ENCODE results near the gene CLDN4.
A peak's percentile ranks its signal among the peaks of the same experiment; 100 is the strongest.

Gene CLDN4

DNA sequence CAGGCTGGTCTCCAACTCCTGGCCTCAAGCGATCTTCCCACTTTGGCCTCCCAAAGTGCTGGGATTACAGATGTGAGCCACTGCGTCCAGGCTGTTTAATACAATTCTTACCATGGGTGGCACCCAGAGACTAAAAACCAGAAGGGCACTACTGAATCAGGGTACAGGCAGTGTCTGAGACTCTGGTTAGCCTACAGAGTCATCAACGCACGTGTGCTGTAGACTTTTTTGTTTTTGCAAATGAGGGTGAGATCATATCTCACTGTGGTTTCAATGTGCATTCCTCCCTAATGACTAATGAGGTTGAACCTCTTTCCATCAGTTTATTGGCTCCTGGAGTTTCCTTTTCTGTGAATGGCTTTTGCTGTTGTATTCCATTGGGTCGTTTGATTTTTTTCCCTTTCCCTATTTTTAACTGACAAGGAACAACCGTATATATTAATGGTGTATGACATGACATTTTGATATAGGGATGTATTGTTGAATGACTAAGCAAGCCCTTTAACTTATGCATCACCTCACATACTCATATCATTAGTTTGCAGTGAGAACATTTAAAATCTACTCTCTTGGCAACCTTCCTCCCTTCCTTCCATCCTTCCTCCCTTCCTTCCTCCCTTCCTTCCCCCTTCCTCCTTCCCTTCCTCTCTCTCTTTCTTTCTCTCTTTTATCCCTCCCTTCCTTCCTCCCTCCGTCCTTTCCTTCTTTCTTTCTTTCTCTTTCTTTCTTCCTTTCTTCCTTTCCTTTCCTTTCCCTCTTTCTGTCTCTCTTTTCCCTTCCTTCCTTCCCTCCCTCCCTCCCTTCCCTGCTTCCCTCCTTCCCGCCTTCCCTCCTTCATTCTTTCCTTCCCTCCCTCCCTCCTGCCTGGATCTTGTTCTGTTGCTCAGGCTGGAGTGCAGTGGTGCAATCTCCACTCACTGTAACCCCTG is 20.9 kb downstream of the CLDN4 start (continued):
- TF ChIP-seq ZNF398 (tag by site-specific recombination; IDR thresholded peaks at IDR 0.05), result 0 out of 2 replicates have a peak, but pooled peaks have one; percentile 18
- no peak for TF ChIP-seq SCRT1 (tag by site-specific recombination; IDR thresholded peaks at IDR 0.05; ENCODE audit: borderline replicate concordance)
- no peak for TF ChIP-seq ZNF555 (tag by site-specific recombination; conservative IDR thresholded peaks at IDR 0.05)
- TF ChIP-seq, protein P1, sequence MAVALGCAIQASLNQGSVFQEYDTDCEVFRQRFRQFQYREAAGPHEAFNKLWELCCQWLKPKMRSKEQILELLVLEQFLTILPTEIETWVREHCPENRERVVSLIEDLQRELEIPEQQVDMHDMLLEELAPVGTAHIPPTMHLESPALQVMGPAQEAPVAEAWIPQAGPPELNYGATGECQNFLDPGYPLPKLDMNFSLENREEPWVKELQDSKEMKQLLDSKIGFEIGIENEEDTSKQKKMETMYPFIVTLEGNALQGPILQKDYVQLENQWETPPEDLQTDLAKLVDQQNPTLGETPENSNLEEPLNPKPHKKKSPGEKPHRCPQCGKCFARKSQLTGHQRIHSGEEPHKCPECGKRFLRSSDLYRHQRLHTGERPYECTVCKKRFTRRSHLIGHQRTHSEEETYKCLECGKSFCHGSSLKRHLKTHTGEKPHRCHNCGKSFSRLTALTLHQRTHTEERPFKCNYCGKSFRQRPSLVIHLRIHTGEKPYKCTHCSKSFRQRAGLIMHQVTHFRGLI (tag by site-specific recombination; IDR thresholded peaks at IDR 0.05), result no peak
- TF ChIP-seq ZNF433 (tag by site-specific recombination; IDR thresholded peaks at IDR 0.05; ENCODE audit: low read depth), result no peak
- no peak for TF ChIP-seq ZNF585B (tag by site-specific recombination; IDR thresholded peaks at IDR 0.05)
- no peak for TF ChIP-seq MZF1 (tag by site-specific recombination; IDR thresholded peaks at IDR 0.05; ENCODE audit: borderline replicate concordance)
- TF ChIP-seq YY2 (tag by site-specific recombination; IDR thresholded peaks at IDR 0.05), result no peak
- TF ChIP-seq ZNF311 (tag by site-specific recombination; IDR thresholded peaks at IDR 0.05; ENCODE audit: borderline replicate concordance), result no peak
- no peak for TF ChIP-seq CTCF (tag by site-specific recombination; IDR thresholded peaks at IDR 0.05)
- TF ChIP-seq ZNF248 (tag by site-specific recombination; IDR thresholded peaks at IDR 0.05), result no peak
- TF ChIP-seq BCL11A (tag by site-specific recombination; IDR thresholded peaks at IDR 0.05; ENCODE audit: low read depth), result peak; percentile 78; the same call in 1 of the 2 replicates
- TF ChIP-seq, protein P2, sequence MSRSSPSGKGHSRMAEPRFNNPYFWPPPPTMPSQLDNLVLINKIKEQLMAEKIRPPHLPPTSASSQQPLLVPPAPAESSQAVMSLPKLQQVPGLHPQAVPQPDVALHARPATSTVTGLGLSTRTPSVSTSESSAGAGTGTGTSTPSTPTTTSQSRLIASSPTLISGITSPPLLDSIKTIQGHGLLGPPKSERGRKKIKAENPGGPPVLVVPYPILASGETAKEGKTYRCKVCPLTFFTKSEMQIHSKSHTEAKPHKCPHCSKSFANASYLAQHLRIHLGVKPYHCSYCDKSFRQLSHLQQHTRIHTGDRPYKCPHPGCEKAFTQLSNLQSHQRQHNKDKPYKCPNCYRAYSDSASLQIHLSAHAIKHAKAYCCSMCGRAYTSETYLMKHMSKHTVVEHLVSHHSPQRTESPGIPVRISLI (tag by site-specific recombination; IDR thresholded peaks at IDR 0.05), result peak; percentile 99
- TF ChIP-seq ZNF626 (tag by site-specific recombination; IDR thresholded peaks at IDR 0.05), result no peak
- TF ChIP-seq GLIS1 (tag by site-specific recombination; IDR thresholded peaks at IDR 0.05), result peak; percentile 82
- TF ChIP-seq SETDB1 (IDR thresholded peaks at IDR 0.05; ENCODE audit: insufficient read length, low read length), result no peak
- TF ChIP-seq, protein P3, sequence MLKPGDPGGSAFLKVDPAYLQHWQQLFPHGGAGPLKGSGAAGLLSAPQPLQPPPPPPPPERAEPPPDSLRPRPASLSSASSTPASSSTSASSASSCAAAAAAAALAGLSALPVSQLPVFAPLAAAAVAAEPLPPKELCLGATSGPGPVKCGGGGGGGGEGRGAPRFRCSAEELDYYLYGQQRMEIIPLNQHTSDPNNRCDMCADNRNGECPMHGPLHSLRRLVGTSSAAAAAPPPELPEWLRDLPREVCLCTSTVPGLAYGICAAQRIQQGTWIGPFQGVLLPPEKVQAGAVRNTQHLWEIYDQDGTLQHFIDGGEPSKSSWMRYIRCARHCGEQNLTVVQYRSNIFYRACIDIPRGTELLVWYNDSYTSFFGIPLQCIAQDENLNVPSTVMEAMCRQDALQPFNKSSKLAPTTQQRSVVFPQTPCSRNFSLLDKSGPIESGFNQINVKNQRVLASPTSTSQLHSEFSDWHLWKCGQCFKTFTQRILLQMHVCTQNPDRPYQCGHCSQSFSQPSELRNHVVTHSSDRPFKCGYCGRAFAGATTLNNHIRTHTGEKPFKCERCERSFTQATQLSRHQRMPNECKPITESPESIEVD (tag by site-specific recombination; IDR thresholded peaks at IDR 0.05), result peak; percentile 94
- peak; percentile 93 for TF ChIP-seq WT1 (tag by site-specific recombination; IDR thresholded peaks at IDR 0.05)
- TF ChIP-seq, protein P4, sequence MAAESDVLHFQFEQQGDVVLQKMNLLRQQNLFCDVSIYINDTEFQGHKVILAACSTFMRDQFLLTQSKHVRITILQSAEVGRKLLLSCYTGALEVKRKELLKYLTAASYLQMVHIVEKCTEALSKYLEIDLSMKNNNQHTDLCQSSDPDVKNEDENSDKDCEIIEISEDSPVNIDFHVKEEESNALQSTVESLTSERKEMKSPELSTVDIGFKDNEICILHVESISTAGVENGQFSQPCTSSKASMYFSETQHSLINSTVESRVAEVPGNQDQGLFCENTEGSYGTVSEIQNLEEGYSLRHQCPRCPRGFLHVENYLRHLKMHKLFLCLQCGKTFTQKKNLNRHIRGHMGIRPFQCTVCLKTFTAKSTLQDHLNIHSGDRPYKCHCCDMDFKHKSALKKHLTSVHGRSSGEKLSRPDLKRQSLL (tag by site-specific recombination; IDR thresholded peaks at IDR 0.05), result no peak
- peak; percentile 64 for TF ChIP-seq ATF2 (tag by site-specific recombination; IDR thresholded peaks at IDR 0.05; ENCODE audit: low read depth)
- TF ChIP-seq ZNF48 (tag by site-specific recombination; IDR thresholded peaks at IDR 0.05), result no peak
- TF ChIP-seq ZNF169 (tag by site-specific recombination; IDR thresholded peaks at IDR 0.05), result no peak
- TF ChIP-seq HOXD13 (CRISPR knock-in tag; IDR thresholded peaks at IDR 0.05; ENCODE audit: borderline replicate concordance), result no peak
